GM10847 (cell line): Measurements from ENCODE around the gene GPR45.

ENCODE experiments used
- POLR2A ChIP-seq: IDR thresholded peaks from 2 replicates; pipeline ENCODE4 v1.6.1; 2011; ENCODE audit not compliant: insufficient read length; ENCODE audit errors: extremely low read depth

Gene GPR45

DNA sequence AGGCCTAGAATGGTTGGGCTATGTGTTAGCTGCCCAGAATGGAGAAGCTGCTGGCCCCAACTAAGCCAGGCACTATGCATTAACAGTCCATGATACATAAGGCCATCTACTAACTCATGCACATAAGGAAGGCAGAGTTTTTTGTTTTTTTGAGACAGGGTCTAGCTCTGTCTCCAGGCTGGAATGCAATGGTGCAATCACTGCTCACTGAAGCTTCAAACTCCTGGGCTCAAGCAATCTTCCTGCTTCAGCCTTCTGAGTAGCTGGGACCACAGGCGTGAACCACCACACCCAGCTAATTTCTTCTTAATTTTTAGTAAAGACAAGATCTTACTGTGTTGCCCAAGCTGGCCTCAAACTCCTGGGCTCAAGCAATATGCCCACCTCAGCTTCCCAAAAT, 37.6 kb downstream of the GPR45 start:
- TF ChIP-seq POLR2A: no peak

DNA sequence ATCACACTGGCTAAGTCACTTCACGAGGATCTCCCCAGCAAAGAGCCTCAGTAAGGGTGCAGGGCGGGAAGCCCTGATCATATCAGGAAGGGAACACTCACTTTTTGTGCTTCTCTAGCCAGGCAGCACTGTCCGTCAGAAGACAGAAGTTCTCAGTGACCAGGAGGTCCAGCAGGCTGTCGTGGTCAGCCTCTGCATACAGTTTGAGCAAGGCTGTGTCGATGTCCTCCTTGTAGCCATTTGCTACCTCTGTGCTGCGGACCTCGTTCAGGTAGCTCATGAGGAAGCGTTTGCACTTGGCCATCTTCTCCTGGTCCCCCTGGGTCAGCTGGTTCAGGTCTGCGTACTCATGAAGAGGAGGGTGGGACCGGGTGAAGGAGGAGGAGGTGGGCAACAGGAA, 38.7 kb downstream of the GPR45 start:
- TF ChIP-seq POLR2A: no peak

- TF ChIP-seq POLR2A: no peak
Observed at GRCh38 chr2:105283532-105283931, 42.0 kb downstream of the GPR45 start.

DNA sequence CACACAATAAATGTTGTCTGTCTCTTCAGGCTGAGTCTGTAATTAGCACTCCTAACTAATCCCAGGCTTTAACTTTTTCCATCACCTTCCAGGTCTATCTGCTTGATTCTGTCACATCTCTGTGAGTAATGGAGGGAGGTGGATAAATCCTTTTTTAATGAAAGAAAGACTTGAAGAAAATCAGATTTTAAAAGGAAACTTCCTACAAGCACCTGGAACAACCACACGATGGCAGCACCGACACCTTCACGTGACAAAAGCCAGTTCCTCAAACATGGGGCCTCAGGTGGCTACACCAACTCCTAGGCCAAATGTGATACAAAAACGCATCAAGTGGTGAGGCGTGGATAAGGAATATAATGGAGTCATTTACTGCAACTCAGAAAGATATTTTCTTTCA, 46.1 kb downstream of the GPR45 start:
- no peak for TF ChIP-seq POLR2A

- no peak for TF ChIP-seq POLR2A
Observed at GRCh38 chr2:105288133-105288532, 46.6 kb downstream of the GPR45 start.

- TF ChIP-seq POLR2A: no peak
Observed at GRCh38 chr2:105290981-105291660, 49.6 kb downstream of the GPR45 start.

GRCh38 chr2:105291981-105292380, 50.4 kb downstream of the GPR45 start:
- no peak for TF ChIP-seq POLR2A
